Neural cell (in vitro differentiated cells): Measurements from ENCODE around the gene ITGB5. TPM values are rescaled to one million over a fixed set of nuclear protein-coding genes. Genes with fewer than 3 reads are reported as not detected.

Experiments used
- H2AFZ ChIP-seq: fragments of 200-600, 300-800 bp; sonication (generic), shearing (Covaris generic); 2 replicates; pipeline ENCODE4 v1.6.0; 2014; ENCODE audit warnings: low read depth, mild to moderate bottlenecking, antibody characterized with exemption, low read length, moderate library complexity
- H3F3A ChIP-seq: fragments of 200-600 bp; shearing (Covaris generic); 2 replicates; pipeline ENCODE4 v1.6.1; 2016; ENCODE audit warnings: mild to moderate bottlenecking, moderate library complexity, mixed read lengths, antibody characterized with exemption, low read length; ENCODE audit not compliant: insufficient read depth, poor library complexity, severe bottlenecking
- H3K27ac ChIP-seq: fragments of 200-600, 300-800 bp; sonication (generic), shearing (Covaris generic); 2 replicates; pipeline ENCODE4 v1.5.1; 2014; ENCODE audit warnings: mild to moderate bottlenecking, low read length, moderate library complexity
- H3K27me3 ChIP-seq: fragments of 300-800, 200-600 bp; sonication (generic), shearing (Covaris generic); 2 replicates; pipeline ENCODE4 v1.6.0; 2014; ENCODE audit warnings: mild to moderate bottlenecking, low read depth, low read length, moderate library complexity; ENCODE audit not compliant: insufficient read depth
- H3K36me3 ChIP-seq: fragments of 300-800, 200-600 bp; sonication (generic), shearing (Covaris generic); 2 replicates; pipeline ENCODE4 v1.5.1; 2014; ENCODE audit warnings: mild to moderate bottlenecking, antibody characterized with exemption, low read length, moderate library complexity; ENCODE audit not compliant: insufficient read depth
- H3K4me2 ChIP-seq: fragments of 300-800, 200-600 bp; sonication (generic), shearing (Covaris generic); 2 replicates; pipeline ENCODE4 v1.6.0; 2014; ENCODE audit warnings: mild to moderate bottlenecking, low read length
- H3K4me3 ChIP-seq: fragments of 300-800, 200-600 bp; sonication (generic), shearing (Covaris generic); 2 replicates; pipeline ENCODE4 v1.5.1; 2014; ENCODE audit warnings: mild to moderate bottlenecking, low read length, moderate library complexity
- H3K79me2 ChIP-seq: fragments of 200-600 bp; shearing (Covaris generic); replicated peaks from 2 replicates; pipeline ENCODE4 v1.6.0; 2014; ENCODE audit warnings: mild to moderate bottlenecking, low read length, moderate library complexity; ENCODE audit not compliant: insufficient read depth
- H3K9ac ChIP-seq: fragments of 300-800, 200-600 bp; sonication (generic), shearing (Covaris generic); 2 replicates; pipeline ENCODE4 v1.6.1; 2016; ENCODE audit warnings: mild to moderate bottlenecking, low read length, mixed read lengths
- H3K9me2 ChIP-seq: fragments of 200-600 bp; shearing (Covaris generic); 2 replicates; pipeline ENCODE4 v1.6.1; 2016; ENCODE audit warnings: mild to moderate bottlenecking, low read length, mixed read lengths; ENCODE audit not compliant: insufficient read depth
- H3K9me3 ChIP-seq: fragments of 200-600, 300-800 bp; sonication (generic), shearing (Covaris generic); 2 replicates; pipeline ENCODE4 v1.6.1; 2016; ENCODE audit warnings: mild to moderate bottlenecking, mixed run types, low read length, moderate library complexity, mixed read lengths
- H4K20me1 ChIP-seq: fragments of 200-600 bp; shearing (Covaris generic); 2 replicates; pipeline ENCODE4 v1.6.1; 2016; ENCODE audit warnings: mild to moderate bottlenecking, mixed run types; ENCODE audit not compliant: insufficient read depth
- CTCF ChIP-seq: fragments of 450-650 bp; IDR thresholded peaks from 2 replicates; pipeline ENCODE4 v1.5.1; 2014; ENCODE audit warnings: antibody characterized with exemption, mild to moderate bottlenecking, moderate library complexity; ENCODE audit not compliant: poor library complexity, severe bottlenecking
- EP300 ChIP-seq: fragments of 450-650 bp; conservative IDR thresholded peaks from 2 replicates; pipeline ENCODE4 v1.6.1; 2014; ENCODE audit warnings: antibody characterized with exemption, mild to moderate bottlenecking, moderate library complexity; ENCODE audit not compliant: poor library complexity, severe bottlenecking
- EZH2 ChIP-seq: fragments of 200-600, 300-800 bp; shearing (Covaris generic), sonication (generic); IDR thresholded peaks from 2 replicates; pipeline ENCODE4 v1.6.1; 2014; ENCODE audit warnings: antibody characterized with exemption, low read length, borderline replicate concordance, mild to moderate bottlenecking; ENCODE audit not compliant: insufficient read depth, poor library complexity, severe bottlenecking
- MXI1 ChIP-seq: fragments of 450-650 bp; conservative IDR thresholded peaks from 2 replicates; pipeline ENCODE4 v1.6.1; 2014; ENCODE audit warnings: antibody characterized with exemption, mild to moderate bottlenecking; ENCODE audit not compliant: poor library complexity, severe bottlenecking
- POLR2AphosphoS5 ChIP-seq: IDR thresholded peaks from 2 replicates; pipeline ENCODE4 v1.6.1; 2012
- RAD21 ChIP-seq: fragments of 450-650 bp; conservative IDR thresholded peaks from 2 replicates; pipeline ENCODE4 v1.6.1; 2014; ENCODE audit warnings: antibody characterized with exemption, mild to moderate bottlenecking, moderate library complexity
- SMC3 ChIP-seq: fragments of 450-650 bp; conservative IDR thresholded peaks from 2 replicates; pipeline ENCODE4 v1.6.1; 2014; ENCODE audit warnings: antibody characterized with exemption, mild to moderate bottlenecking, moderate library complexity; ENCODE audit not compliant: poor library complexity
- TAF1 ChIP-seq: IDR thresholded peaks from 2 replicates; pipeline ENCODE4 v1.6.1; 2012; ENCODE audit warnings: low read depth
- polyA plus RNA-seq: library from polyadenylated mRNA; depleted of rRNA; stranded (reverse); fragments of >200 nt; gene quantifications from 2 replicates; pipeline ENCODE4 v1.2.3, GENCODE V29; 2014
- TF ChIP-seq, protein P1 (sequence below): IDR thresholded peaks from 2 replicates; pipeline ENCODE4 v1.6.1; 2012; ENCODE audit warnings: borderline replicate concordance

ITGB5 gene
- polyA plus RNA-seq, 1 donor from 2014 or later = 1.2 TPM

DNA sequence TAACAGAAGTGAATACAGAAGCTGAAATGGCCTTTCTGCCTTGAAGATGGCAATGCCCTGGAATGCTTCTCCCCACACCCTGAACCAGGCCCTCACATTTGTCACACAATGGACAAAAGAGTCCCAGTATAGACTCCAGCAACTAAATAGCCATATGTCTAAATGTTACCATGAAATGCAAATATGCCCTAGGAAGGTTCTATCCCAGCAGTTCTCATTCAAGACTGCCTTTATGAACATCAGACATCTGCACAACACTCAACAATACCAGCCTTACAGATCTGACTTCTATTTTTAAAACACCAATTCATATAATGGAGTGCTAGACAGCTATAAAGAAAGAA is 7.9 kb downstream of the ITGB5 start:
- no peak overlapping the region for H3K4me2 ChIP-seq
- H3F3A ChIP-seq = no peaks in the 10 kb centered on the region
- no peak overlapping the region for H3K9ac ChIP-seq
- no peaks in the 10 kb centered on the region for H3K9me3 ChIP-seq
- no peak for TF ChIP-seq MXI1
- no peak overlapping the region for H2AFZ ChIP-seq
- no peaks in the 10 kb centered on the region for H3K79me2 ChIP-seq
- H3K27ac ChIP-seq = no peak overlapping the region
- H3K9me2 ChIP-seq = no peaks in the 10 kb centered on the region
- H4K20me1 ChIP-seq = no peaks in the 10 kb centered on the region
- H3K27me3 ChIP-seq = peaks cover 15% of the 10 kb centered on the region
- no peaks in the 10 kb centered on the region for H3K36me3 ChIP-seq
- no peak overlapping the region for H3K4me3 ChIP-seq

DNA sequence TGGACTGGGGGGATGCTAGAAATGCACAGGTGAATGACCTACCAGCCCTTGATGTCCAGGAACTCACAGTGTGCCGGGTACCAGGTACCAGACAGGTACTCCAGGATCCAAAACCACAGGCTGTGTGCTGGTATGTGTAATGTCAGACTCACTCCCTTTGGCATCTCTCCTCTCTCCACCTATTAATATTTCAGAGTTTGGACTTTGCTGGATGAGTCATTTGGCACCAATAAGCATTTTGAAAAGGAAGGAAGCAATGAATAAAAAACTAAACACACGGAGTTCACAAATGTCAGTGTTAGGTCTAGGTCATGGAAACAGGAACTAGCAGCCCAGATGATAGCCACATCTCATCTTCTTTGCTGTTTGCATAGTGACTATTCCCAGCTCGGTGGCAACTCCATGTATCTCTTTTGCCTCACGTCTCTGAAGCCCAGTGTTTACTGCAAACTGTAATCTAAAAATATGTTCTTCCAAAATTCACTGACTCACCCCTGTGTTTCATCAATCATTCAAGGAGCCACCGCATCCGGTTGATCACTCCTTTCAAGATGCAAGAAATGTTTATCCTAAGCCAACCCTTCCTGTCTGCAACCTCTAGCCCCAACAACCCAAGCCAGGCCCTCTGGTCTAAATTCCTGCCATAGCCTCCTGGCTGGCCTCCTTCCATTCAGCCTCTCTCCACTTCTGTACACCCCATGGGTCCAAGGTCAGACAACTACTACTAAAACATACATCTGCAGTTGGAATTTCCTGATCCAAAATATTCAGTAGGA is 8.4 kb downstream of the ITGB5 start:
- Histone ChIP-seq H3K9me2 (no peaks in the 10 kb centered on the region), H3K4me2 (no peak overlapping the region), H4K20me1 (no peaks in the 10 kb centered on the region), H3K79me2 (no peaks in the 10 kb centered on the region), H2AFZ (no peak overlapping the region), H3K9ac (no peak overlapping the region), H3K27me3 (peaks cover 9% of the 10 kb centered on the region), H3K27ac (no peak overlapping the region), H3F3A (no peaks in the 10 kb centered on the region), H3K9me3 (no peaks in the 10 kb centered on the region), H3K36me3 (no peaks in the 10 kb centered on the region), H3K4me3 (no peak overlapping the region)
- no peak for TF ChIP-seq TAF1

DNA sequence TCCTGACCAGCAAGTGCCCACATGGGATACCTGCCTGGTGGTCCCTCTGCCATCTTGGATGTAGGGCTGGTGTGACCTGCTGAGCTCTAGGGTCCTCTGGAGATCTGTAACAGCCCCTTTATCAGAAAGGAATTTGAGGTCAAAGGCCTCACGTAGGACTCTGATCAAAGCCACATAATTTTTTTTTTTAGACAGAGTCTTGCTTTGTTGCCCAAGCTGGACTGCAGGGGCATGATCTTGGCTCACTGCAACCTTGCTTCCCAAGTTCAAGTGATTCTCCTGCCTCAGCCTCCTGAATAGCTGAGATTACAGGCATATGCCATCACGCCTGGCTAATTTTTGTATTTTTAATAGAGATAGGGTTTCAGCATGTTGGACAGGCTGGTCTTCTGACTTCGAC is 9.5 kb downstream of the ITGB5 start:
- no peak overlapping the region for H3K4me3 ChIP-seq
- no peaks in the 10 kb centered on the region for H3F3A ChIP-seq
- H3K9ac ChIP-seq = no peak overlapping the region
- H3K9me2 ChIP-seq = no peaks in the 10 kb centered on the region
- no peak overlapping the region for H3K4me2 ChIP-seq
- TF ChIP-seq TAF1 = no peak
- no peak for TF ChIP-seq CTCF
- no peak for TF ChIP-seq MXI1
- no peak for TF ChIP-seq EZH2
- TF ChIP-seq, protein P1, sequence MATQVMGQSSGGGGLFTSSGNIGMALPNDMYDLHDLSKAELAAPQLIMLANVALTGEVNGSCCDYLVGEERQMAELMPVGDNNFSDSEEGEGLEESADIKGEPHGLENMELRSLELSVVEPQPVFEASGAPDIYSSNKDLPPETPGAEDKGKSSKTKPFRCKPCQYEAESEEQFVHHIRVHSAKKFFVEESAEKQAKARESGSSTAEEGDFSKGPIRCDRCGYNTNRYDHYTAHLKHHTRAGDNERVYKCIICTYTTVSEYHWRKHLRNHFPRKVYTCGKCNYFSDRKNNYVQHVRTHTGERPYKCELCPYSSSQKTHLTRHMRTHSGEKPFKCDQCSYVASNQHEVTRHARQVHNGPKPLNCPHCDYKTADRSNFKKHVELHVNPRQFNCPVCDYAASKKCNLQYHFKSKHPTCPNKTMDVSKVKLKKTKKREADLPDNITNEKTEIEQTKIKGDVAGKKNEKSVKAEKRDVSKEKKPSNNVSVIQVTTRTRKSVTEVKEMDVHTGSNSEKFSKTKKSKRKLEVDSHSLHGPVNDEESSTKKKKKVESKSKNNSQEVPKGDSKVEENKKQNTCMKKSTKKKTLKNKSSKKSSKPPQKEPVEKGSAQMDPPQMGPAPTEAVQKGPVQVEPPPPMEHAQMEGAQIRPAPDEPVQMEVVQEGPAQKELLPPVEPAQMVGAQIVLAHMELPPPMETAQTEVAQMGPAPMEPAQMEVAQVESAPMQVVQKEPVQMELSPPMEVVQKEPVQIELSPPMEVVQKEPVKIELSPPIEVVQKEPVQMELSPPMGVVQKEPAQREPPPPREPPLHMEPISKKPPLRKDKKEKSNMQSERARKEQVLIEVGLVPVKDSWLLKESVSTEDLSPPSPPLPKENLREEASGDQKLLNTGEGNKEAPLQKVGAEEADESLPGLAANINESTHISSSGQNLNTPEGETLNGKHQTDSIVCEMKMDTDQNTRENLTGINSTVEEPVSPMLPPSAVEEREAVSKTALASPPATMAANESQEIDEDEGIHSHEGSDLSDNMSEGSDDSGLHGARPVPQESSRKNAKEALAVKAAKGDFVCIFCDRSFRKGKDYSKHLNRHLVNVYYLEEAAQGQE = no peak
- TF ChIP-seq RAD21 = no peak
- TF ChIP-seq EP300 = no peak
- no peak for TF ChIP-seq POLR2AphosphoS5
- TF ChIP-seq SMC3 = no peak
- H2AFZ ChIP-seq = no peak overlapping the region
- no peaks in the 10 kb centered on the region for H4K20me1 ChIP-seq
- H3K79me2 ChIP-seq = no peaks in the 10 kb centered on the region
- no peaks in the 10 kb centered on the region for H3K9me3 ChIP-seq
- no peaks in the 10 kb centered on the region for H3K36me3 ChIP-seq
- peaks cover under 1% of the 10 kb centered on the region for H3K27me3 ChIP-seq
- H3K27ac ChIP-seq = no peak overlapping the region
